ENCODE results near the gene ID2. TPM values are rescaled to one million over a fixed set of nuclear protein-coding genes. Genes with fewer than 3 reads are reported as not detected.

Gene ID2
- total and polyA plus RNA-seq, 10 of the 15 experiments (the other 5 are each of a cell fraction or from before 2014, with no cell fraction given), result 39.0 to 613 (median 73.6) TPM

GRCh38 chr2:8647462-8647857 lies 34.4 kb upstream of the ID2 start:
- FAIRE-seq, result no peak
- Histone ChIP-seq H3K9me3 (replicated peaks; ENCODE audit: control insufficient read depth, insufficient read depth, low read length) (peaks cover 13% of the 10 kb centered on the region; the same call in 2 of the 3 replicates), H3K79me2 (ENCODE audit: control insufficient read depth, insufficient read depth, low read length) (no peaks in the 10 kb centered on the region), H3K27me3 (replicated peaks in 1 of 2; ENCODE audit: control insufficient read depth in 2 of 2, insufficient read depth in 2 of 2, low read length in 1 of 2) (no peaks in the 10 kb centered on the region), H2AFZ (ENCODE audit: control insufficient read depth, low read depth, low read length) (no peak overlapping the region), H3K4me1 (ENCODE audit: control insufficient read depth, insufficient read depth, low read length) (no peaks in the 10 kb centered on the region), H4K20me1 (ENCODE audit: control insufficient read depth, insufficient read depth) (no peaks in the 10 kb centered on the region), H3K4me3 (no peak overlapping the region), H3K4me2 (ENCODE audit: control insufficient read depth, insufficient read depth) (no peak overlapping the region), H3K27ac (ENCODE audit: control insufficient read depth, insufficient read depth) (no peak overlapping the region), H3K36me3 (ENCODE audit: control insufficient read depth in 2 of 2, insufficient read depth in 2 of 2, low read length in 1 of 2) (no peaks in the 10 kb centered on the region), H3K9ac (ENCODE audit: control insufficient read depth, insufficient read depth, low read length) (no peak overlapping the region)
- ATAC-seq, result no peak
- WGBS (ENCODE audit: insufficient coverage, insufficient replicate concordance, low lambda C conversion rate, missing lambda C conversion rate), result 11% methylated on average over 1 of the region's 1 CpG
- intact Hi-C loops (cut with micrococcal nuclease; ENCODE audit: unreplicated experiment), result no loop called here
- in situ Hi-C loops (cut with MboI), result no loop called here
- ChIA-PET CTCF (no interaction called here), RAD21 (ENCODE audit: unreplicated experiment) (no interaction called here), POLR2A (no interaction called here), SMC1A (ENCODE audit: uncharacterized antibody, unreplicated experiment) (no interaction called here)
- BruUV-seq (replicated peaks), result no TSS peak
- no peak for DNase-seq (ENCODE audit: low read depth, low spot score)
- TF ChIP-seq NR2F1 (conservative IDR thresholded peaks at IDR 0.05) (no peak), EZH2 (IDR thresholded peaks at IDR 0.05; ENCODE audit: borderline replicate concordance, control insufficient read depth, low read depth, low read length) (no peak), EP300 (IDR thresholded peaks at IDR 0.05; ENCODE audit: borderline replicate concordance in 1 of 2, control insufficient read depth in 1 of 2, low read depth in 2 of 2, low read length in 2 of 2) (no peak), SKIL (IDR thresholded peaks at IDR 0.05; ENCODE audit: low read depth, poor library complexity, severe bottlenecking) (no peak), USF2 (IDR thresholded peaks at IDR 0.05; ENCODE audit: borderline replicate concordance, low read depth, low read length) (no peak), ZBTB4 (CRISPR knock-in tag; IDR thresholded peaks at IDR 0.05) (no peak), KLF5 (IDR thresholded peaks at IDR 0.05; ENCODE audit: partially characterized antibody) (no peak), RB1 (IDR thresholded peaks at IDR 0.05; ENCODE audit: borderline replicate concordance) (no peak), RCOR1 (conservative IDR thresholded peaks at IDR 0.05; ENCODE audit: low read depth, low read length) (no peak), REST (IDR thresholded peaks at IDR 0.05; ENCODE audit: low read depth, low read length) (no peak), ZNF207 (IDR thresholded peaks at IDR 0.05; ENCODE audit: borderline replicate concordance) (no peak), HCFC1 (IDR thresholded peaks at IDR 0.05; ENCODE audit: low read length) (no peak), MXI1 (IDR thresholded peaks at IDR 0.05; ENCODE audit: low read depth, low read length) (no peak), NR2C2 (IDR thresholded peaks at IDR 0.05; ENCODE audit: borderline replicate concordance, control insufficient read depth, insufficient read length, low read depth) (no peak)

Measured in GM12878 (cell line).